Muscle layer of colon (tissue), 2 donors: ENCODE results near the gene TNIK.
"Not testable (repeated sequence)": the region's sequence is repeated elsewhere in the genome, so short reads cannot be mapped to it uniquely, and the experiment has no call there.

Source experiments
- H3K27ac ChIP-seq: one replicate; pipeline ENCODE4 v1.7.0; 2013; ENCODE audit warnings: low read depth, mild to moderate bottlenecking, low read length, moderate library complexity
- H3K27me3 ChIP-seq, 2 donors: one replicate each; pipeline ENCODE4 v1.7.0; 2013; ENCODE audit warnings: low read length in 2 of 2, mild to moderate bottlenecking in 2 of 2; ENCODE audit not compliant: insufficient read depth in 2 of 2, control insufficient read depth in 1 of 2
- H3K36me3 ChIP-seq: one replicate; pipeline ENCODE4 v1.7.0; 2013; ENCODE audit warnings: mild to moderate bottlenecking, low read length; ENCODE audit not compliant: insufficient read depth
- H3K4me1 ChIP-seq: one replicate; pipeline ENCODE4 v1.7.0; 2013; ENCODE audit warnings: mild to moderate bottlenecking, low read length; ENCODE audit not compliant: insufficient read depth
- H3K4me3 ChIP-seq, 2 donors: one replicate each; pipeline ENCODE4 v1.7.0; 2013; ENCODE audit warnings: low read length in 2 of 2, low read depth in 1 of 2, mild to moderate bottlenecking in 1 of 2, moderate library complexity in 1 of 2
- H3K9ac ChIP-seq: one replicate; pipeline ENCODE4 v1.7.0; 2013; ENCODE audit warnings: low read length
- H3K9me3 ChIP-seq: one replicate; pipeline ENCODE4 v1.7.0; 2013; ENCODE audit warnings: mild to moderate bottlenecking, low read length
- donor health status: abdominal sarcoma.
- donor health status: Adenocarcinoma of cecum.

The TNIK gene

GRCh38 chr3:171371354-171371753, 88.9 kb downstream of the TNIK start:
- H3K4me3 ChIP-seq = no peak overlapping the region
- H3K27me3 ChIP-seq = no peaks in the 10 kb centered on the region
- no peaks in the 10 kb centered on the region for H3K9me3 ChIP-seq
- H3K4me1 ChIP-seq = peaks cover 6% of the 10 kb centered on the region
- H3K36me3 ChIP-seq = no peaks in the 10 kb centered on the region
- H3K27ac ChIP-seq = no peak overlapping the region
- H3K9ac ChIP-seq = no peak overlapping the region

GRCh38 chr3:171369156-171369555, 91.0 kb downstream of the TNIK start:
- H3K27ac ChIP-seq = no peak overlapping the region

GRCh38 chr3:171366738-171367137, 93.5 kb downstream of the TNIK start:
- not testable (repeated sequence) for H3K36me3 ChIP-seq, H3K27me3 ChIP-seq, H3K9me3 ChIP-seq, H3K4me3 ChIP-seq, H3K27ac ChIP-seq, H3K4me1 ChIP-seq, H3K9ac ChIP-seq

More at GRCh38 chr3:171369156-171369555, 91.0 kb downstream of the TNIK start:
- Histone ChIP-seq H3K9ac (no peak overlapping the region), H3K9me3 (no peaks in the 10 kb centered on the region), H3K4me1 (no peaks in the 10 kb centered on the region), H3K27me3 (no peaks in the 10 kb centered on the region), H3K4me3 (no peak overlapping the region), H3K36me3 (no peaks in the 10 kb centered on the region)

- Histone ChIP-seq H3K4me3 (no peak overlapping the region), H3K4me1 (peaks cover 6% of the 10 kb centered on the region), H3K36me3 (no peaks in the 10 kb centered on the region), H3K27me3 (no peaks in the 10 kb centered on the region), H3K9ac (no peak overlapping the region), H3K27ac (no peak overlapping the region), H3K9me3 (no peaks in the 10 kb centered on the region)
Observed at GRCh38 chr3:171366043-171366442, 94.2 kb downstream of the TNIK start.

- Histone ChIP-seq H3K9me3 (no peaks in the 10 kb centered on the region), H3K27me3 (no peaks in the 10 kb centered on the region), H3K27ac (no peak overlapping the region), H3K4me1 (peaks cover 6% of the 10 kb centered on the region), H3K36me3 (no peaks in the 10 kb centered on the region), H3K9ac (no peak overlapping the region), H3K4me3 (no peak overlapping the region)
Observed at GRCh38 chr3:171365489-171365888, 94.7 kb downstream of the TNIK start.

GRCh38 chr3:171364500-171364899, 95.7 kb downstream of the TNIK start:
- Histone ChIP-seq H3K36me3 (no peaks in the 10 kb centered on the region), H3K4me1 (peaks cover 6% of the 10 kb centered on the region), H3K27ac (no peak overlapping the region), H3K4me3 (no peak overlapping the region), H3K9ac (no peak overlapping the region), H3K27me3 (no peaks in the 10 kb centered on the region), H3K9me3 (no peaks in the 10 kb centered on the region)

GRCh38 chr3:171363202-171363601, 97.0 kb downstream of the TNIK start:
- no peak overlapping the region for H3K27ac ChIP-seq
- no peaks in the 10 kb centered on the region for H3K9me3 ChIP-seq
- no peaks in the 10 kb centered on the region for H3K36me3 ChIP-seq
- H3K9ac ChIP-seq = no peak overlapping the region
- H3K4me1 ChIP-seq = peaks cover 6% of the 10 kb centered on the region
- H3K4me3 ChIP-seq = no peak overlapping the region
- H3K27me3 ChIP-seq = no peaks in the 10 kb centered on the region

- Histone ChIP-seq H3K9ac (no peak overlapping the region), H3K27ac (no peak overlapping the region), H3K9me3 (no peaks in the 10 kb centered on the region), H3K36me3 (no peaks in the 10 kb centered on the region), H3K4me1 (peaks cover 6% of the 10 kb centered on the region), H3K4me3 (no peak overlapping the region), H3K27me3 (no peaks in the 10 kb centered on the region)
Observed at GRCh38 chr3:171362575-171362974, 97.6 kb downstream of the TNIK start.

GRCh38 chr3:171358881-171359198, 101.4 kb downstream of the TNIK start:
- no peak overlapping the region for H3K9ac ChIP-seq
- no peak overlapping the region for H3K27ac ChIP-seq
- no peaks in the 10 kb centered on the region for H3K9me3 ChIP-seq
- H3K27me3 ChIP-seq = no peaks in the 10 kb centered on the region
- H3K36me3 ChIP-seq = no peaks in the 10 kb centered on the region
- H3K4me1 ChIP-seq = peaks cover 6% of the 10 kb centered on the region
- H3K4me3 ChIP-seq = no peak overlapping the region

- H3K36me3 ChIP-seq = no peaks in the 10 kb centered on the region
- no peak overlapping the region for H3K27ac ChIP-seq
- no peak overlapping the region for H3K9ac ChIP-seq
- H3K4me1 ChIP-seq = peaks cover 6% of the 10 kb centered on the region
- no peaks in the 10 kb centered on the region for H3K27me3 ChIP-seq
- no peak overlapping the region for H3K4me3 ChIP-seq
- no peaks in the 10 kb centered on the region for H3K9me3 ChIP-seq
Observed at GRCh38 chr3:171358181-171358880, 101.9 kb downstream of the TNIK start.

GRCh38 chr3:171357721-171358120, 102.5 kb downstream of the TNIK start:
- no peaks in the 10 kb centered on the region for H3K27me3 ChIP-seq
- H3K9ac ChIP-seq = no peak overlapping the region
- no peaks in the 10 kb centered on the region for H3K36me3 ChIP-seq
- no peaks in the 10 kb centered on the region for H3K9me3 ChIP-seq
- H3K4me1 ChIP-seq = peaks cover 7% of the 10 kb centered on the region
- no peak overlapping the region for H3K27ac ChIP-seq
- H3K4me3 ChIP-seq = no peak overlapping the region

- Histone ChIP-seq H3K4me3 (no peak overlapping the region), H3K9ac (no peak overlapping the region), H3K4me1 (peaks cover 9% of the 10 kb centered on the region), H3K9me3 (no peaks in the 10 kb centered on the region), H3K27me3 (no peaks in the 10 kb centered on the region), H3K27ac (no peak overlapping the region), H3K36me3 (no peaks in the 10 kb centered on the region)
Observed at GRCh38 chr3:171356251-171356650, 104.0 kb downstream of the TNIK start.
